Gastrocnemius medialis (tissue), 4 donors: ENCODE measurements around the gene NMT2. TPM values are rescaled to one million over a fixed set of nuclear protein-coding genes. Genes with fewer than 3 reads are reported as not detected.
A peak's percentile ranks its signal among the peaks of the same experiment; 100 is the strongest.

Source experiments
- ATAC-seq, 2 donors: fragments of 150-250 bp; one replicate each; pipeline ENCODE4 v1.9.1; 2016
- DNase-seq, 2 donors: peaks; one replicate each; pipeline ENCODE4 v3.0.0-alpha.2; 2019
- H3K27ac ChIP-seq, 4 donors: fragments of 200-600 bp; sonication (generic); 1 replicate in 1 of 4; 2 replicates in 3 of 4; pipeline ENCODE4 v1.5.1; 2016 to 2018; ENCODE audit warnings: mild to moderate bottlenecking in 2 of 4, moderate library complexity in 1 of 4
- H3K27me3 ChIP-seq, 3 donors: fragments of 200-600 bp; sonication (generic) in 2 of 3; 1 replicate in 1 of 3; 2 replicates in 2 of 3; pipeline versions ENCODE4 v1.5.1 to v1.6.0; 2016 to 2019; ENCODE audit warnings: mild to moderate bottlenecking in 1 of 3, moderate library complexity in 1 of 3
- H3K36me3 ChIP-seq, 2 donors: fragments of 200-600 bp; sonication (generic) in 1 of 2; one replicate each; pipeline ENCODE4 v1.5.1; 2017 to 2018
- H3K4me1 ChIP-seq, 2 donors: fragments of 200-600 bp; sonication (generic) in 1 of 2; one replicate each; pipeline ENCODE4 v1.5.1; 2016 to 2017; ENCODE audit warnings: mild to moderate bottlenecking in 2 of 2
- H3K4me3 ChIP-seq, 4 donors: fragments of 200-600 bp; sonication (generic) in 3 of 4; 1 replicate in 1 of 4; 2 replicates in 3 of 4; pipeline ENCODE4 v1.5.1; 2016 to 2019; ENCODE audit warnings: mild to moderate bottlenecking in 2 of 4
- H3K9me3 ChIP-seq, 3 donors: fragments of 200-600 bp; sonication (generic) in 2 of 3; 1 replicate in 1 of 3; 2 replicates in 2 of 3; pipeline ENCODE4 v1.5.1; 2016 to 2019
- CTCF ChIP-seq, 5 experiments: fragments of 450-650 bp in 3 of 5; fragments of 200-600 bp in 2 of 5; sonication (generic) in 2 of 5; IDR thresholded peaks in 4 of 5; conservative IDR thresholded peaks in 1 of 5; 1 replicate in 4 of 5; 2 replicates in 1 of 5; pipeline ENCODE4 v1.5.1; 2016 to 2019; ENCODE audit warnings: antibody characterized with exemption in 5 of 5, mild to moderate bottlenecking in 3 of 5, moderate library complexity in 3 of 5
- POLR2A ChIP-seq, 2 donors: fragments of 450-650 bp; IDR thresholded peaks; one replicate each; pipeline ENCODE4 v1.6.1; 2017; ENCODE audit warnings: antibody characterized with exemption in 2 of 2, mild to moderate bottlenecking in 2 of 2, moderate library complexity in 2 of 2
- in situ Hi-C, 4 donors: fragments of 200-750 bp; cut with MboI; loops; one replicate each; pipeline versions ENCODE4 v1.15.0 to v1.8.0; 2017; ENCODE audit warnings: low sequenced_read_pairs in 4 of 4
- intact Hi-C: fragments of 100-400 bp; cut with DNase I; formaldehyde crosslinking; loops from one replicate; pipeline ENCODE4 v1.15.1; 2023; ENCODE audit warnings: low total_unique reads
- total RNA-seq, 4 donors: library from RNA; depleted of rRNA; stranded (reverse); fragments of >200 nt; gene quantifications; one replicate each; pipeline versions ENCODE4 v1.1.0 to v1.2.3, GENCODE V29; 2016

NMT2 gene
- total RNA-seq, 4 donors from 2014 or later = 6.0 to 10.3 (median 8.2) TPM

GRCh38 chr10:15168786-15169554 lies 477 bp upstream of the NMT2 start:
- ATAC-seq (peak; percentile 83 to 85), DNase-seq (peak; percentile 94 to 97)
- Histone ChIP-seq H3K4me3 (peak overlapping the region; percentile 18 to 48 (median 38)), H3K27me3 (no peaks in the 10 kb centered on the region), H3K27ac (peak overlapping the region; percentile 32 to 64 (median 52)), H3K4me1 (peaks cover 34 to 37% of the 10 kb centered on the region in 2 donors), H3K36me3 (no peaks in the 10 kb centered on the region), H3K9me3 (no peaks in the 10 kb centered on the region)
- intact Hi-C loops (loop anchor here (1.0 to 5.0 kb wide), 6 partner anchors 72 to 1268 kb away; partner anchors contain the start of genes DCLRE1C, PTER, RPP38 and SUV39H2), in situ Hi-C loops (loop anchor here in 1 of 4 donors (25.0 kb wide), 1 partner anchor 1643 kb away; the partner anchor contains the start of gene RSU1)
- TF ChIP-seq CTCF (IDR thresholded peaks at IDR 0.05 in 4 of 5, conservative IDR thresholded peaks at IDR 0.05 in 1 of 5) (no peak), POLR2A (IDR thresholded peaks at IDR 0.05) (no peak)

GRCh38 chr10:15167411-15168290 lies 842 bp downstream of the NMT2 start:
- Histone ChIP-seq H3K4me3 (peak overlapping the region; percentile 71 to 97 (median 84)), H3K27me3 (no peaks in the 10 kb centered on the region), H3K4me1 (peaks cover 42 to 43% of the 10 kb centered on the region in 2 donors), H3K9me3 (no peaks in the 10 kb centered on the region), H3K36me3 (no peaks in the 10 kb centered on the region), H3K27ac (peak overlapping the region; percentile 78 to 94 (median 90))
- TF ChIP-seq POLR2A (IDR thresholded peaks at IDR 0.05) (no peak), CTCF (IDR thresholded peaks at IDR 0.05 in 4 of 5, conservative IDR thresholded peaks at IDR 0.05 in 1 of 5) (peak; percentile 32 to 58 (median 52))
- peak; percentile 7 to 25 for DNase-seq
- ATAC-seq = peak; percentile 15 to 37
- intact Hi-C loops = loop anchor here (2.0 to 5.0 kb wide), 5 partner anchors 213 to 1270 kb away; partner anchors contain the start of genes DCLRE1C, PTER and SUV39H2
- in situ Hi-C loops = loop anchor here in 1 of 4 donors (25.0 kb wide), 1 partner anchor 1645 kb away; the partner anchor contains the start of gene RSU1

GRCh38 chr10:15166325-15166724 lies 2.2 kb downstream of the NMT2 start:
- Histone ChIP-seq H3K9me3 (no peaks in the 10 kb centered on the region), H3K4me3 (peak overlapping the region in 1 of 4 donors; percentile 72), H3K4me1 (peaks cover 42 to 43% of the 10 kb centered on the region in 2 donors), H3K27me3 (no peaks in the 10 kb centered on the region), H3K36me3 (no peaks in the 10 kb centered on the region), H3K27ac (no peak overlapping the region)
- intact Hi-C loops = loop anchor here (5.0 kb wide), 2 partner anchors 564 to 1271 kb away; partner anchors contain the start of gene PTER
- ATAC-seq = no peak
- TF ChIP-seq CTCF (IDR thresholded peaks at IDR 0.05 in 4 of 5, conservative IDR thresholded peaks at IDR 0.05 in 1 of 5) (no peak), POLR2A (IDR thresholded peaks at IDR 0.05) (no peak)
- DNase-seq = no peak
- in situ Hi-C loops = loop anchor here in 1 of 4 donors (25.0 kb wide), 1 partner anchor 1646 kb away; the partner anchor contains the start of gene RSU1

- intact Hi-C loops = no loop called here
- TF ChIP-seq POLR2A (IDR thresholded peaks at IDR 0.05) = no peak
- TF ChIP-seq CTCF (IDR thresholded peaks at IDR 0.05 in 4 of 5, conservative IDR thresholded peaks at IDR 0.05 in 1 of 5) = no peak
These were observed 5.2 kb downstream of the NMT2 start for GRCh38 chr10:15163253-15163828.

More at GRCh38 chr10:15163253-15163828, 5.2 kb downstream of the NMT2 start:
- no peak for DNase-seq
- Histone ChIP-seq H3K4me1 (peaks cover 22 to 26% of the 10 kb centered on the region in 2 donors), H3K36me3 (no peaks in the 10 kb centered on the region), H3K4me3 (no peak overlapping the region), H3K27me3 (no peaks in the 10 kb centered on the region), H3K27ac (no peak overlapping the region), H3K9me3 (no peaks in the 10 kb centered on the region)
- in situ Hi-C loops = loop anchor here in 1 of 4 donors (25.0 kb wide), 1 partner anchor 1649 kb away; the partner anchor contains the start of gene RSU1
- ATAC-seq = no peak
